ENCODE measurements around the gene FBXW8. TPM values are rescaled to one million over a fixed set of nuclear protein-coding genes. Genes with fewer than 3 reads are reported as not detected.

Gene FBXW8
- total RNA-seq, 2 donors from 2014 or later, result 26.1 to 34.7 TPM

DNA sequence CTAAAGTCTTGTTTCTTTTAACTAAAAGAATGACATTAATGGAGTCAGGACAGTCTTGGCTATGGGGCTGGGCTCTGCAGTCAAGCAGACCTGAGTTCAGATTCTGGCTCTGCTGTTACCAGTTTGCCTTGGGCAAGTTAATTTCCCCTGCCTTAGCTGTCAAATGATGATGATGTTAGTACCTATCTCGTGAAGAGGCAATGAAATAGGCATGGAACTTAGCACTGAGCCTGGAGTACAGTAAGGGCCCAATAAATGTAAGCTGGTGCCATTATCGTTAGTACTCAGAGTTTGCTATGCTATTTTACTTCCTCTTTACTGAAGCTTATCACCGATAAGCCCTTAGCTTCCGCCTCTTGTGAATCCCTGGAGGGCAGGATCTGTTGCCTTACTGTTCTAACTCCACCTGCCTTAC, 8.5 kb downstream of the FBXW8 start:
- no peak for DNase-seq
- peak overlapping the region; percentile 64 for H3K4me3 ChIP-seq (ENCODE audit: low read length)
- peaks cover 14% of the 10 kb centered on the region for H3K36me3 ChIP-seq (ENCODE audit: control insufficient read depth, insufficient read depth, low read length)
- H3K27me3 Mint-ChIP-seq (ENCODE audit: insufficient read depth), result no peaks in the 10 kb centered on the region
- no peak overlapping the region for H3K4me3 Mint-ChIP-seq
- no peak overlapping the region for H3K9ac ChIP-seq (ENCODE audit: extremely low read depth, low read length, poor library complexity, severe bottlenecking)
- 70 to 94% methylated on average over 2 to 4 of the region's 4 CpGs for WGBS, 2 experiments (ENCODE audit: insufficient coverage in 1 of 2, insufficient read length in 1 of 2)
- no peak overlapping the region for H3K27ac Mint-ChIP-seq
- peaks cover 17% of the 10 kb centered on the region for H3K4me1 ChIP-seq (ENCODE audit: control insufficient read depth, insufficient read depth, low read length)
- no peaks in the 10 kb centered on the region for H3K9me3 ChIP-seq (ENCODE audit: control insufficient read depth, low read length)
- no peak overlapping the region for H3K27ac ChIP-seq (ENCODE audit: low read depth, low read length)
- H3K9me3 Mint-ChIP-seq, result no peaks in the 10 kb centered on the region
- H3K27me3 ChIP-seq (ENCODE audit: control insufficient read depth, insufficient read depth, low read length, poor library complexity, severe bottlenecking), result no peaks in the 10 kb centered on the region
- peaks cover 26% of the 10 kb centered on the region for H3K36me3 Mint-ChIP-seq (ENCODE audit: low read depth)
- peaks cover 60% of the 10 kb centered on the region for H3K4me1 Mint-ChIP-seq
- TF ChIP-seq, protein P1, sequence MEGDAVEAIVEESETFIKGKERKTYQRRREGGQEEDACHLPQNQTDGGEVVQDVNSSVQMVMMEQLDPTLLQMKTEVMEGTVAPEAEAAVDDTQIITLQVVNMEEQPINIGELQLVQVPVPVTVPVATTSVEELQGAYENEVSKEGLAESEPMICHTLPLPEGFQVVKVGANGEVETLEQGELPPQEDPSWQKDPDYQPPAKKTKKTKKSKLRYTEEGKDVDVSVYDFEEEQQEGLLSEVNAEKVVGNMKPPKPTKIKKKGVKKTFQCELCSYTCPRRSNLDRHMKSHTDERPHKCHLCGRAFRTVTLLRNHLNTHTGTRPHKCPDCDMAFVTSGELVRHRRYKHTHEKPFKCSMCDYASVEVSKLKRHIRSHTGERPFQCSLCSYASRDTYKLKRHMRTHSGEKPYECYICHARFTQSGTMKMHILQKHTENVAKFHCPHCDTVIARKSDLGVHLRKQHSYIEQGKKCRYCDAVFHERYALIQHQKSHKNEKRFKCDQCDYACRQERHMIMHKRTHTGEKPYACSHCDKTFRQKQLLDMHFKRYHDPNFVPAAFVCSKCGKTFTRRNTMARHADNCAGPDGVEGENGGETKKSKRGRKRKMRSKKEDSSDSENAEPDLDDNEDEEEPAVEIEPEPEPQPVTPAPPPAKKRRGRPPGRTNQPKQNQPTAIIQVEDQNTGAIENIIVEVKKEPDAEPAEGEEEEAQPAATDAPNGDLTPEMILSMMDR (conservative IDR thresholded peaks at IDR 0.05), result no peak

DNA sequence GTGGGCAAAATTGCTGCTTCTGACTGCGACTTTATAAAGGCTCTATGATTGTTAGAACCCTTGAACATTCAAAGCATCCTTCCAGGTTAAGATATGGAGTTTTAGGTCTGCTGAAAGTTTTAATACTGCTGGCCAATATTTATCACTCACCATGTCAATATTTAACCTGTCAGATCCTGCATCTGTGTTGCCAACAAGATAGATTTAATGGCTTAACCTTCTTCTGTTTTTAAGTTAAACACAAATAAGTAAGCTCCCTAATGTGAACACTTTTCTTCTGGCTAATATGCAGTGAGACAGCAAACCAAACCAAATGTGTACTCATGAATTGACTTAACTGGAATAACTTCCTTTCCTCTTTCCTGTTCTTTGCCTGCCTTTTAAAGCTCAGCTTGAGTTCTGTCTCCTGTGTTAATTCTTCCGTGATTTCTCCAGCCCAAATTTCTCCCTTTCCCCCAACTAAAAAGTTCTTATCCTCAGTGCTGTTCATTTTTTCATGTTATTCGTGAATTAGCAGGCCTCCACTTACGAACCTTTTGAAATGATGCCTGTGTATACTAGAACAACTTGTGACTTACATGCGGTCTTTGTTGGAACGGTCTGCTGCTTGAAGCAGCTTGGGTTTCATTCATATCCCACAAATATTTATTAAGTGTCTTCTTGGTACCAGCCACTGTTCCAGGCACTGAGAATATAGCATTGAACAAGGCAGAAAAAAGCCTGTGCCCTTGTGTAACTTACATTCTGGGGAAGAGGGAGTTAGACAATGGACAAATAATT, 9.1 kb downstream of the FBXW8 start:
- Mint-ChIP-seq H3K27me3 (ENCODE audit: insufficient read depth) (no peaks in the 10 kb centered on the region), H3K27ac (peak overlapping the region; percentile 35), H3K9me3 (no peaks in the 10 kb centered on the region), H3K4me1 (peaks cover 65% of the 10 kb centered on the region), H3K4me3 (no peak overlapping the region), H3K36me3 (ENCODE audit: low read depth) (peaks cover 24% of the 10 kb centered on the region)
- 90 to 96% methylated on average over 4 to 6 of the region's 6 CpGs for WGBS, 2 experiments (ENCODE audit: insufficient coverage in 1 of 2, insufficient read length in 1 of 2)
- peaks cover 14% of the 10 kb centered on the region for H3K36me3 ChIP-seq (ENCODE audit: control insufficient read depth, insufficient read depth, low read length)
- H3K4me1 ChIP-seq (ENCODE audit: control insufficient read depth, insufficient read depth, low read length), result peaks cover 17% of the 10 kb centered on the region
- no peaks in the 10 kb centered on the region for H3K27me3 ChIP-seq (ENCODE audit: control insufficient read depth, insufficient read depth, low read length, poor library complexity, severe bottlenecking)
- DNase-seq, result no peak
- H3K27ac ChIP-seq (ENCODE audit: low read depth, low read length), result no peak overlapping the region
- H3K4me3 ChIP-seq (ENCODE audit: low read length), result peak overlapping the region; percentile 64
- no peak overlapping the region for H3K9ac ChIP-seq (ENCODE audit: extremely low read depth, low read length, poor library complexity, severe bottlenecking)
- H3K9me3 ChIP-seq (ENCODE audit: control insufficient read depth, low read length), result no peaks in the 10 kb centered on the region
- TF ChIP-seq, protein P1 (conservative IDR thresholded peaks at IDR 0.05), result no peak

DNA sequence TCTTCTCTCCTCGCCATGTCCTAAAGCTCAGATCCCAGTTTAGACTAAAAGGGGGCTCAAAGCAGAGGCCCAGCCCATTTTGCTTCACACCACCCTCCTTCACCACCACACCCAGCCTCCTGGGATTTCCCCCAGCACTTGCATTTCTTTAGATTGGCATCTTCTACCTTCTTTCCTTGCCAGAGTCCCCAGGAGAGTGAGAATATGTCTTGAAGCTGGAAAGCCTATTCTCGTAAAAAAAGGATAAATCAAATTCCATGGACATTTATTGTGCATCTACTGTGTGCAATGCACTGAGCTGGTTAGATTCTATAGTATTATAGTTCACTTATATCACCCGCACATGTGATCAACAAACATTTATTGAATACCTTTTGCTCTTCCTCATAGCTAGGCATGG, 10.2 kb downstream of the FBXW8 start:
- Histone ChIP-seq H3K9ac (ENCODE audit: extremely low read depth, low read length, poor library complexity, severe bottlenecking) (no peak overlapping the region), H3K4me1 (ENCODE audit: control insufficient read depth, insufficient read depth, low read length) (peaks cover 17% of the 10 kb centered on the region), H3K27ac (ENCODE audit: low read depth, low read length) (no peak overlapping the region), H3K36me3 (ENCODE audit: control insufficient read depth, insufficient read depth, low read length) (peaks cover 12% of the 10 kb centered on the region), H3K9me3 (ENCODE audit: control insufficient read depth, low read length) (no peaks in the 10 kb centered on the region), H3K4me3 (ENCODE audit: low read length) (no peak overlapping the region), H3K27me3 (ENCODE audit: control insufficient read depth, insufficient read depth, low read length, poor library complexity, severe bottlenecking) (no peaks in the 10 kb centered on the region)
- Mint-ChIP-seq H3K27ac (no peak overlapping the region), H3K4me1 (peaks cover 68% of the 10 kb centered on the region), H3K9me3 (no peaks in the 10 kb centered on the region), H3K27me3 (ENCODE audit: insufficient read depth) (no peaks in the 10 kb centered on the region), H3K36me3 (ENCODE audit: low read depth) (peaks cover 17% of the 10 kb centered on the region), H3K4me3 (no peak overlapping the region)
- TF ChIP-seq, protein P1 (conservative IDR thresholded peaks at IDR 0.05), result no peak
- no peak for DNase-seq
- 95% methylated on average over 2 of the region's 3 CpGs; no CpG with 5 or more reads in 1 of the 2 experiments for WGBS, 2 experiments (ENCODE audit: insufficient coverage in 1 of 2, insufficient read length in 1 of 2)

Data from endodermal cell (in vitro differentiated cells).